Smooth muscle cell of the pulmonary artery (primary cell): ENCODE data around the gene OR4K1. TPM values are rescaled to one million over a fixed set of nuclear protein-coding genes. Genes with fewer than 3 reads are reported as not detected.

Source experiments
- total RNA-seq: library from RNA; depleted of rRNA; stranded (reverse); fragments of >200 nt; gene quantifications from 2 replicates; pipeline ENCODE4 v1.2.3, GENCODE V29; 2014

Gene OR4K1
- not detected in 2 replicates for total RNA-seq

GRCh38 chr14:19930617-19931016 lies at the start of gene OR4K1:
OR4K1 (plus strand) TSS chr14:19930917; CDS start chr14:19935667, 4,750 bp downstream.

GRCh38 chr14:19920021-19920657 lies 10.6 kb upstream of the OR4K1 start, which contains the start of gene OR4K5:
OR4K5 (plus strand) TSS chr14:19920607; CDS start chr14:19920607, 0 bp downstream.

GRCh38 chr14:19975291-19975690 lies 44.6 kb downstream of the OR4K1 start, which contains the start of gene OR4K15:
OR4K15 (plus strand) TSS chr14:19975591; CDS start chr14:19975591, 0 bp downstream.

Other genes with a start within 250 kb of the OR4K1 start
- gene OR11H2, start 217.0 kb upstream of the OR4K1 start, total RNA-seq: not detected in 2 replicates
- gene OR4Q3, start 187.3 kb upstream of the OR4K1 start, total RNA-seq: not detected in 2 replicates
- not detected in 2 replicates for gene OR4M1, start 157.4 kb upstream of the OR4K1 start, total RNA-seq
- gene OR4N2, start 127.1 kb upstream of the OR4K1 start, total RNA-seq: not detected in 2 replicates
- gene OR4K2, start 55.8 kb upstream of the OR4K1 start, total RNA-seq: not detected in 2 replicates
- not detected in 2 replicates for gene OR4K5, start 10.3 kb upstream of the OR4K1 start, total RNA-seq
- gene OR4K15, start 44.7 kb downstream of the OR4K1 start, total RNA-seq: not detected in 2 replicates
- not detected in 2 replicates for gene OR4Q2, start 71.2 kb downstream of the OR4K1 start, total RNA-seq
- gene OR4K14, start 88.4 kb downstream of the OR4K1 start, total RNA-seq: not detected in 2 replicates
- not detected in 2 replicates for gene OR4K13, start 105.1 kb downstream of the OR4K1 start, total RNA-seq
- not detected in 2 replicates for gene OR4L1, start 129.1 kb downstream of the OR4K1 start, total RNA-seq
- gene OR4K17, start 179.8 kb downstream of the OR4K1 start, total RNA-seq: not detected in 2 replicates
- not detected in 2 replicates for gene OR4N5, start 207.9 kb downstream of the OR4K1 start, total RNA-seq